Bronchial epithelial cell (primary cell): ENCODE data around the gene GNAL. TPM values are rescaled to one million over a fixed set of nuclear protein-coding genes. Genes with fewer than 3 reads are reported as not detected.

Source experiments
- DNase-seq: peaks from one replicate; pipeline ENCODE4 v3.0.0-alpha.2; 2010; ENCODE audit warnings: low read depth
- FAIRE-seq: peaks from 2 replicates; lab custom pipeline; 2011; peaks lifted over from hg19 to GRCh38; lab: Jason Lieb, UNC
- H3K27me3 ChIP-seq: 2 replicates; pipeline ENCODE4 v1.5.1; 2011; ENCODE audit warnings: low read length; ENCODE audit not compliant: control insufficient read depth, insufficient read depth
- H3K36me3 ChIP-seq: 2 replicates; pipeline ENCODE4 v1.5.1; 2011; ENCODE audit warnings: low read length; ENCODE audit not compliant: control insufficient read depth, insufficient read depth
- H3K4me3 ChIP-seq: 2 replicates; pipeline ENCODE4 v1.5.1; 2011; ENCODE audit warnings: mild to moderate bottlenecking, low read depth, low read length, control low read depth
- total RNA-seq: library from RNA; depleted of rRNA; stranded (reverse); fragments of >200 nt; gene quantifications from 2 replicates; pipeline ENCODE4 v1.2.1, GENCODE V29; 2014
- TF ChIP-seq, protein P1 (sequence below): IDR thresholded peaks from 2 replicates; pipeline ENCODE4 v1.5.1; 2011; ENCODE audit warnings: mild to moderate bottlenecking, moderate library complexity, low read length, control low read depth, inconsistent platforms; ENCODE audit not compliant: insufficient read depth, severe bottlenecking

The GNAL gene
- total RNA-seq, 1 donor from 2014 or later = 10.8 TPM

DNA sequence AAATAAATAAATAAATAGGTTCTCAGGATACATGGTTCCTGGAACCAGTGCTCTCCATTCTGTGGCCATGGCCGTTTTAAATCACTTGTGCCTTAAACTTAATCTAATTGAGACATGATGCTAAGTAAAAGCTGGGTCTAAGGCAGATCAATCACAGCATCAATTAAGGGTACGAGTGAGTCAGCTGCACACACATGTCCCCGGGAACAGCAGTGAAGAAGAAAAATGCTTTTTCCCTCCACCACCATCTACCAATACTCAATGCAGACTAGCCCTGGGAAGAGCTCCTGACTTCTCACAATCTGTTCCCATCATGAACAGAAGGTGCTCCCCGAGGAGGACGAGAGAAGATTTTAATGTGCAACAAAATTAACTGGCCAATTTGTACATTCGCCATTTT is 155.4 kb downstream of the GNAL start:
- no peak for DNase-seq
- FAIRE-seq = no peak
- H3K27me3 ChIP-seq = no peaks in the 10 kb centered on the region
- H3K36me3 ChIP-seq = no peaks in the 10 kb centered on the region
- TF ChIP-seq, protein P1, sequence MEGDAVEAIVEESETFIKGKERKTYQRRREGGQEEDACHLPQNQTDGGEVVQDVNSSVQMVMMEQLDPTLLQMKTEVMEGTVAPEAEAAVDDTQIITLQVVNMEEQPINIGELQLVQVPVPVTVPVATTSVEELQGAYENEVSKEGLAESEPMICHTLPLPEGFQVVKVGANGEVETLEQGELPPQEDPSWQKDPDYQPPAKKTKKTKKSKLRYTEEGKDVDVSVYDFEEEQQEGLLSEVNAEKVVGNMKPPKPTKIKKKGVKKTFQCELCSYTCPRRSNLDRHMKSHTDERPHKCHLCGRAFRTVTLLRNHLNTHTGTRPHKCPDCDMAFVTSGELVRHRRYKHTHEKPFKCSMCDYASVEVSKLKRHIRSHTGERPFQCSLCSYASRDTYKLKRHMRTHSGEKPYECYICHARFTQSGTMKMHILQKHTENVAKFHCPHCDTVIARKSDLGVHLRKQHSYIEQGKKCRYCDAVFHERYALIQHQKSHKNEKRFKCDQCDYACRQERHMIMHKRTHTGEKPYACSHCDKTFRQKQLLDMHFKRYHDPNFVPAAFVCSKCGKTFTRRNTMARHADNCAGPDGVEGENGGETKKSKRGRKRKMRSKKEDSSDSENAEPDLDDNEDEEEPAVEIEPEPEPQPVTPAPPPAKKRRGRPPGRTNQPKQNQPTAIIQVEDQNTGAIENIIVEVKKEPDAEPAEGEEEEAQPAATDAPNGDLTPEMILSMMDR = no peak
- H3K4me3 ChIP-seq = no peak overlapping the region

DNA sequence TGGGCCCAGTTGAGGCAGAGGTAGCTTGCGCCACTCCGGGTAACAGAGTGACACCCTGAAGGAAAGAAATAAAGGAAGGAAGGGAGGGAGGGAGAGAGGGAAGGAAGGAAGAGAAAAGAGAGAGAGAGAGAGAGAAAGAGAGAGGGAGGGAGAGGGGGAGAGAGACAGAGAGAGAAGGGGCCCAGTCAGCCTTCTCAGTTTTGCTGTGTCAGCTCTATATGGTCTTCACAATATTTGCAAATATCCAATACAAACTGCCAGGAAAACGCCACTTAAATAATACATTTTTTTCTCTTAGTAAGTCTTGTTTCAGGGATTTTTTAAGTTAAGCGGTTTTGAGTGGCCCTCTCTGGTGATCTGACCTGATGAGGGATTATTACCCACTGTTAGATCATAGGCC is 156.6 kb downstream of the GNAL start:
- TF ChIP-seq, protein P1 = no peak
- DNase-seq = no peak
- H3K36me3 ChIP-seq = no peaks in the 10 kb centered on the region
- no peaks in the 10 kb centered on the region for H3K27me3 ChIP-seq
- no peak for FAIRE-seq
- no peak overlapping the region for H3K4me3 ChIP-seq

DNA sequence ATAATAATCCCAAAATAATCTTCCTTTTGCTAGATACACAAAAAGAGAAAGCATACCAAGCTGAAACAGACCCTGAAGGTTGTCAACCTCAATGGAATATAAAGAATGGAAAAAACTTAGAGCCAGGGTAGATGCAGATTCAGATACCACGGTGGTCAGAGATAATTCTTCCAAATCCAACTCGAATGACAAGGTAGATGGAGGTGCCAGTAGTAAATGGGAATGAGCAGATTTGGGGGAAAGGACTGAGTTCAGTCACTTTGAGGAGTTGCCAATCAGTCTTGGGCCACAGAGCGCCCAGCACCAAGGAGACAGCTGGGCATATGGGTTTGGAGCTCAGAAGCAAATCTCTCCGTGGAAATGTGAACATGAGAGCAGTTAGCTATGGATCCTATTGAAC is 158.7 kb downstream of the GNAL start:
- H3K27me3 ChIP-seq = no peaks in the 10 kb centered on the region
- no peaks in the 10 kb centered on the region for H3K36me3 ChIP-seq
- no peak for DNase-seq
- H3K4me3 ChIP-seq = no peak overlapping the region
- TF ChIP-seq, protein P1 = no peak
- FAIRE-seq = no peak

DNA sequence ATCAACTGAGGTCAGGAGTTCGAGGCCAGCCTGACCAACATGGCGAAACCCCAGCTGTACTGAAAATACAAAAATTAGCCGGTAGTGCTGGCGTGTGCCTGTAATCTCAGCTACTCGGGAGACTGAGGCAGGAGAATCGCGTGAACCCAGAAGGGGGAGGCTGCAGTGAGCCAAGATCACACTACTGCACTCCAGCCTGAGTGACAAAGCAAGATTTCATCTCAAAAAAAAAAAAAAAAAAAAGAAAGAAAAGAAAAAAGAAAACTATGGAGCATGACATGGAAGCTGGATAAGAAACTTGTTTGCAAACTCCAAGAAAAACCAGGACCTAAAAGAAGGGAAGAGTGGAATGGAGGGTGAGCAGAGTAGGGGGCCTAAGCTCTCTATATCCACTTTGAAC is 160.2 kb downstream of the GNAL start:
- no peak overlapping the region for H3K4me3 ChIP-seq
- FAIRE-seq = no peak
- TF ChIP-seq, protein P1 = no peak
- DNase-seq = no peak
- no peaks in the 10 kb centered on the region for H3K36me3 ChIP-seq
- no peaks in the 10 kb centered on the region for H3K27me3 ChIP-seq

DNA sequence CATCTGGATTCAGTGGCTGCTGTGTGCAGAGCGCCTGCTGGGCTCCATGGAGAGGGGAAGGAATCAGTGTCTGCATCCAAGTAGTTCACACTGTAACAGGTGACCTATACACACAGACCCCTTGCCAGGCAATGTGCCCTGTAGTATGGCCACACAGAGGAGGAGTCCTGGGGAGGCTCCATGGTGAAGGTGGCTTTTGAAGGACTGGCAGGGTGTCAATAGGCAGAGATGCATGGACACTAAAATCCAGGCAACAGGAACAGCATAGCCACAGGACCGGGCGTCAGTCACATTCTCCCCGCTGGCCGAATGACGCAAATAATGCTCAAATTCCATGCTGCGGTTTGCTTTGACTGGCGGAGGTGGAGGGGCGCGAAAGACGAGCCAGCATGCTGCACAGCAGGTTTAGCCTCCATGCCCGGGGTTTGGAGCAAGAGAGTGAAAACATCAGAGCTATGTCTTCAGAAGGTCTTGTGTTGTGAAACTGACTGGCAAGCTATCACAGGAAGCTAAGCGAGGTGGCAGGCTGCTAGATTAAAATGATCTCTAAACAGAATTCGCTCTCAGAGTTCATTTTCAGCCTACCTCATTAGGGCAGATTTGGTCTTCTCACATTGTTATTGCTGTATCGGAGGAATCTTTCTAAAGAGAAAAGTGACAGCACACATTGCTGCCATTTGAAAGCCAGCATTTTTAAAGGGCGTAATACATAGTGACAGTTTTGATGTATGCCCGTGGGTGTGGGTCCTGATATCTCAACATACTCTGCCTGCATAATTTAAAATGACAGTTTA is 161.0 kb downstream of the GNAL start:
- FAIRE-seq = no peak
- TF ChIP-seq, protein P1 = no peak

DNA sequence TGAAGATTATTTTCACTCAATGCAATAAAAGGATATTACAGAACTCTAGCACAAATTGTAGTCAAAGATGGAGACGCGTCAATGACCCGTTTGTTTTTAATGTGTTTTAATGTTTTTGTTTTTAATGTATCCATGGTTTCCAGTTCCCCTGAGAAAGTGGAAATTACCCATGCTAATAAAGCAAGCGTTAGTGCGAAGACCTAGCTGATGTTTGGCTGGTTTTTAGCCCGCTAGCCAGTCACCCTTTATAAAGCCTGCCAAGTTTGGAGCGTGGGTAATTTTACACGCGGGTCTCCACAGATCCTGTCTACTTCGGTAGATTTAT is 161.7 kb downstream of the GNAL start:
- Histone ChIP-seq H3K27me3 (no peaks in the 10 kb centered on the region), H3K36me3 (no peaks in the 10 kb centered on the region), H3K4me3 (peak overlapping the region; percentile 85)
- FAIRE-seq (no peak), DNase-seq (peak; percentile 47)
- TF ChIP-seq, protein P1 = no peak

More for the DNA sequence above, 161.0 kb downstream of the GNAL start:
- Histone ChIP-seq H3K36me3 (no peaks in the 10 kb centered on the region), H3K4me3 (peak overlapping the region; percentile 85), H3K27me3 (no peaks in the 10 kb centered on the region)
- DNase-seq = peak; percentile 88
